Peyer's patch (tissue), 4 donors: ENCODE measurements around the gene STAG1.

Experiments used
- POLR2A ChIP-seq, 2 donors: fragments of 450-650 bp; IDR thresholded peaks; one replicate each; pipeline ENCODE4 v1.5.1; 2017; ENCODE audit warnings: antibody characterized with exemption in 2 of 2, mild to moderate bottlenecking in 2 of 2, moderate library complexity in 2 of 2
- TF ChIP-seq, protein P1 (sequence below), 6 experiments: fragments of 450-650 bp in 4 of 6; fragments of 200-600 bp in 2 of 6; sonication (generic) in 1 of 6; IDR thresholded peaks; one replicate each; pipeline ENCODE4 v1.5.1; 2017 to 2019; ENCODE audit warnings: antibody characterized with exemption in 6 of 6, mild to moderate bottlenecking in 3 of 6, moderate library complexity in 1 of 6

- TF ChIP-seq, protein P1, sequence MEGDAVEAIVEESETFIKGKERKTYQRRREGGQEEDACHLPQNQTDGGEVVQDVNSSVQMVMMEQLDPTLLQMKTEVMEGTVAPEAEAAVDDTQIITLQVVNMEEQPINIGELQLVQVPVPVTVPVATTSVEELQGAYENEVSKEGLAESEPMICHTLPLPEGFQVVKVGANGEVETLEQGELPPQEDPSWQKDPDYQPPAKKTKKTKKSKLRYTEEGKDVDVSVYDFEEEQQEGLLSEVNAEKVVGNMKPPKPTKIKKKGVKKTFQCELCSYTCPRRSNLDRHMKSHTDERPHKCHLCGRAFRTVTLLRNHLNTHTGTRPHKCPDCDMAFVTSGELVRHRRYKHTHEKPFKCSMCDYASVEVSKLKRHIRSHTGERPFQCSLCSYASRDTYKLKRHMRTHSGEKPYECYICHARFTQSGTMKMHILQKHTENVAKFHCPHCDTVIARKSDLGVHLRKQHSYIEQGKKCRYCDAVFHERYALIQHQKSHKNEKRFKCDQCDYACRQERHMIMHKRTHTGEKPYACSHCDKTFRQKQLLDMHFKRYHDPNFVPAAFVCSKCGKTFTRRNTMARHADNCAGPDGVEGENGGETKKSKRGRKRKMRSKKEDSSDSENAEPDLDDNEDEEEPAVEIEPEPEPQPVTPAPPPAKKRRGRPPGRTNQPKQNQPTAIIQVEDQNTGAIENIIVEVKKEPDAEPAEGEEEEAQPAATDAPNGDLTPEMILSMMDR (IDR thresholded peaks at IDR 0.05), result no peak
- TF ChIP-seq POLR2A (IDR thresholded peaks at IDR 0.05), result no peak
These were observed 454.4 kb downstream of the STAG1 start for GRCh38 chr3:136297826-136298225.
